GM19372 (cell line): ENCODE measurements around the gene TADA2A.
A peak's percentile ranks its signal among the peaks of the same experiment; 100 is the strongest.

ENCODE experiments used
- ATAC-seq: cut with Tn5 transposase; IDR thresholded peaks from one replicate; pipeline ENCODE4 v1.9.1; 2021; ENCODE audit warnings: mild to moderate bottlenecking, low read depth, moderate library complexity; ENCODE audit not compliant: unreplicated experiment

Gene TADA2A, protein sequence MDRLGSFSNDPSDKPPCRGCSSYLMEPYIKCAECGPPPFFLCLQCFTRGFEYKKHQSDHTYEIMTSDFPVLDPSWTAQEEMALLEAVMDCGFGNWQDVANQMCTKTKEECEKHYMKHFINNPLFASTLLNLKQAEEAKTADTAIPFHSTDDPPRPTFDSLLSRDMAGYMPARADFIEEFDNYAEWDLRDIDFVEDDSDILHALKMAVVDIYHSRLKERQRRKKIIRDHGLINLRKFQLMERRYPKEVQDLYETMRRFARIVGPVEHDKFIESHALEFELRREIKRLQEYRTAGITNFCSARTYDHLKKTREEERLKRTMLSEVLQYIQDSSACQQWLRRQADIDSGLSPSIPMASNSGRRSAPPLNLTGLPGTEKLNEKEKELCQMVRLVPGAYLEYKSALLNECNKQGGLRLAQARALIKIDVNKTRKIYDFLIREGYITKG

DNA sequence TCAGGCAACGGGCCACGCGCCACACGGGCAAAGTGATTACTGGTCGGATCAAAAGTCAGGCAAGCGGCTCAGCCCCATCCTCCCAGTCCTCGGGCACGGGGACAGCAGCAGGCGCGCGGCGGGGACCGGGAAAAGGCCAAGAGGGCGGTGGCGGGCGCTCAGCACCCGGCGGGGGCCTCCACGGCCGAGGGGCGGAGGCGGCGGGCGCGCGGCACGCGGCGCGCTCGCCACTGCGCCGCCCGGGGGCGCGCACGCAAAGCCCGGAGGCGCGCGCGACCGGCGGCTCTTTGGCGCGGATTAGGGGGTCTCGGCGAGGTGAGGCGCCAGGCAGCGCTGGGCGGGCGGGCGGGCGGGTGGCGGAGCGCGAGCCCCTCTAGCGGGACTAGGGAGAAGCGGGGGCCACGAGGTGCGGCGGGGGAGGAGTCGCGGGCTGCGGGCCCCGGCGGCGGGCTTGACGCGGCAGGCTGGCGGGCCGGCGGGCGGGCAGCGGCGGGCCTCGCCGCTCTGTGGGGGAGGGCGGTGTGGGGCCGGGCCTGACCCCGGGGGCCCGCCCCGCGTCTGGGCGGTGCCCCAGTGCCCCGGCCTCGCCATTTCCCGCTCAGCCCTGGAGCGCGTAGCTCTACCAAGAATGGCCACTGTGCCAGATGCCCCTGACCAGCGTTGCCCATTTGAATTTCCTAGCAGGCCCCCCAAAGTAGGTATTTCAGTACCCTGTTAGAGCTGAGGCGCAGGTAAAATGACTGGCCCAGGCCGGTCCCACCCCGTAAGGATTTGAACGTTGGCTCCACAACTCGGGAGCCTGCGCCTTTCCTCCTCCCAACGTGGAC lies at the start of gene TADA2A, which contains the start of gene ACACA:
TADA2A (plus strand) TSS at position 252 of the 827 bp plus-strand sequence. CDS start 4,480 bp downstream, outside the sequence.
ACACA (minus strand) TSS at position 202 of the 827 bp plus-strand sequence. CDS start 537 bp downstream, outside the sequence.
- ATAC-seq, result peak; percentile 82

- peak; percentile 7 for ATAC-seq
These were observed 48.4 kb upstream of the TADA2A start for GRCh38 chr17:37358098-37358829.

DNA sequence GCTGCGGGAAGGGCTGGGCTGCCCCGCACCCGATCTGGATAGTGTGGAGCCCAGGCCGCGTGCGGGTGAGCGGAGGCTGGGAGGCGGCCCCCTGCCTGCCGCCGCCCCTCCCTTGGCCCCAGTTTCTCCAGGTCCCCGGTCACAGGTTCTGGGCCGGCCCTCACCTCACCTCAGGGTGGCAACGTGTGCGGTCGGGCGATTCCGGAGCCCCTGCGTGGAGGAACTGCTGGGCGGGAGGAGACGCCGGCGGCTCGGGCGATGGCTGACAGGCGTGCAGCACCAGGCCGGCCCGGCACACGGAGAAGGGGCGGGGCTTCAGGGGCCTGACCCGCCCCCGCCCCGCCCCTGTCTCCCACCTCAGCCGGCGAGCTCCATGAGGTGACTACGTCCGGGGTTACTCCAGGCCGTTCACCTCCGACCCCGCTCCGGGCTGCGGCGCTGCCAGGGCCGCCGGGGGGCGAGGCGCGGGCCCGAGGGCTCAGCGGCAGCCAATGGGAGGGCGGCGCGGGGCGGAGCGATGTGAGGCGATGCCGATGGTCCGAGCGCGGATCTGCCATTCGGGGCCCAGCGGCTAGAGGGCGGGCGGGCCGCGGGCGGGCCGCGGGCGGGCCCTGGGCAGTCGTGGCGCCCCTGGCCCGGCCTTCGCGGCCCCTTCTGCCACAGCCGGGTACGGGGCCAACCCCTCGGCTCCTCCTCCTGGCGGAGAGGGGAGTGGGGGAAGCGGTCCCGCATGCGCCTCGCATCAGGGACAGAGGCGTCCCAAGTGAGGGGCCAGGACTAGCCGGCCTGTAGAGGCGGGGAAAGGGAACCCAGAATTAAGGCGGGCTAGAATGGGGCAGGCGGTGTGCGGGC lies 47.6 kb upstream of the TADA2A start:
- peak; percentile 86 for ATAC-seq

GRCh38 chr17:37359682-37360188 lies 47.0 kb upstream of the TADA2A start:
- ATAC-seq, result no peak

DNA sequence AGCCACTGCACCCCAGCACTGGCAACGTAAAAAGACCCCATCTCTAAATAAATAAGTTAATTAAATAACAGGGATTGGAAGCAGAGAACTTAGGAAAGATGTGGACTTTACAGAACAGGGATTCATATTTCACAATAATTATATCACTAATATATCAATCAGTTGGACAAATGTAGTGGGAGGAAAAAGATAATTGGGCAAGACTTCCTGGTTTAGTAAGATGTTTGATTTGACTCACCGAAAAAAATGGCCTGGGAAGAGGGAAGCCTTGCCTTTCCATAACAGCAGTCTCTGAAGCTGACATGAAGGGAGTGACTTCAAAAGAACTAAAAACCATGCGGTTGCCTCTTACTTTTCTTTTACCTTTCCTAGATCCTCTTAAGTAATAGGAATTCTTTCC lies 46.1 kb upstream of the TADA2A start:
- no peak for ATAC-seq

DNA sequence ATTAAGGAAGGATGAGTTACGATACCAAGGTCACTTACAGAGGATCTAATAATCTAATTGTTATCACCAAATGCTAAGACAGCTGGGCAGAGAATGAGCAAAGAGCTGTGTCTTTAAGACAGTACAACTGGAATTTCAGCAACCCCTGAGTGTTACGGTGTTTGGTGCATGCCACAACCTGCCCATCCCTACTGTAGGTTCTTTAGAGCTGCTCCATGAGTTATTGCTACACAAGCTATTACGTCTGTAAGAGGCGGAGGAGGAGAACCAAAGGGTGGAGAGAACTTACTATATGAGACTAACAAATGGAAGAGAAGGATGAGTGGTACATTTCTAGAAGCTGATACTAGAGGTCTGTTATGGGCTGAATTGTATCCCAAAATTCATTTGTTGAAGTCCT lies 45.1 kb upstream of the TADA2A start:
- ATAC-seq, result no peak

GRCh38 chr17:37365589-37365988 lies 41.1 kb upstream of the TADA2A start:
- no peak for ATAC-seq

- no peak for ATAC-seq
These were observed 38.1 kb upstream of the TADA2A start for GRCh38 chr17:37368577-37368976.

GRCh38 chr17:37373530-37374159 lies 33.0 kb upstream of the TADA2A start:
- no peak for ATAC-seq

- no peak for ATAC-seq
These were observed 31.0 kb upstream of the TADA2A start, which contains the start of gene C17orf78 for GRCh38 chr17:37375706-37376105. Gene C17orf78, plus strand, starts transcription at chr17:37375985. Its CDS starts 108 bp downstream, at chr17:37376093.

- ATAC-seq, result no peak
These were observed 24.6 kb upstream of the TADA2A start for GRCh38 chr17:37382056-37382455.

- ATAC-seq, result no peak
These were observed 22.0 kb upstream of the TADA2A start for GRCh38 chr17:37384560-37385149.

- no peak for ATAC-seq
These were observed 21.2 kb upstream of the TADA2A start for GRCh38 chr17:37385474-37385990.

GRCh38 chr17:37386462-37386861 lies 20.2 kb upstream of the TADA2A start:
- ATAC-seq, result no peak

DNA sequence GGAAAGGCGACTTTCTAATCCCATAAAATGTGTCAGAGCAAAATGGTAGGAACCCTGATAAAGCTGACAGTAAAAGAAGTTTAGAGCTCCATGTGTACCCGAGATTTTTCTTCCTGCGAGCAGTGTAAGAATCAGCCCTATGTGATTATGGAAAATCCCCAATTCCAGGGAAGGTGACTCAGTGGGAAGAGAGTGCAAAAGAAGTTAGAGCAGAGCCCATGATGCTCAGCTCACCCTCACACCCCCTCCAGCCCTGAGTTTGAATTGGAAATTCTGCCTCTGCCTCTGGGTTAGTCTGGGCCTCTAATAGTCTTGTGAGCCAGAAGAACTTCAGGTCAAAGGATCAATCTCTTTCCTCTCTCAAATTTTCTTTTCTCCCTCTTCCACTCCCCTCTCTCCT lies 18.4 kb upstream of the TADA2A start:
- no peak for ATAC-seq

DNA sequence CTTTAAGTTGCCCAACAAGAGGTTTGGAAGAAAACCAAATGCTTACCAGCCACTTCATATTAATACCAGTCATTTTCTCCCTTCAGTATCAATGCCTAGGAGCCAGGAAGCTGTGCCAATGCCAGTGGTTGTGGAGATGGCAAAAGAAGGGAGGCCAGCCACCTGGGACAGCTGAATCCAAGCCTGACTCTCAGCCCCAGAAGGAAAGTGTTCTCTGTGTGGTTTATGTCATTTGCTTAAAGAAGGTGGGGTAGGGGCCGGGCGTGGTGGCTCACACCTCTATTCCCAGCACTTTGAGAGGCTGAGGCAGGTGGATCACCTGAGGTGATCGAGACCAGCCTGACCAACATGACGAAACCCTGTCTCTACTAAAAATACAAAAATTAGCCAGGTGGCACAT lies 17.5 kb upstream of the TADA2A start:
- no peak for ATAC-seq

DNA sequence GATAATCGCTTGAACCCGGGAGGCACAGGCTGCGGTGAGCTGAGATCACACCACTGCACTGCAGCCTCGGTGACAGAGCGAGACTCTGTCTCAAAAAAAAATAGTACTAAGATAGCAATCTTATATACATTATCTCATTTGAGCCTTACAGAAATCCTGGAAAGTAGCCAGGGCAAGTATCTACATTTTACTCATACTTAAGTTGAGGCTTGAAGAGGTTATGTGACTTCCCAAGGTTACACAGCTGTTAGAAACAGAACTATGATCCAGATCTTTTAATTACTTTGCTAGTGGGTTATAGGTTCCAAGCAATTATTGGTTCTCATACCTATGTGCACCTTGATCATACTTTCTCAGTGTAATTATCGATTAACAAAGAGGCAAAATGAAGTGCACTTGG lies 15.5 kb upstream of the TADA2A start:
- ATAC-seq, result no peak

DNA sequence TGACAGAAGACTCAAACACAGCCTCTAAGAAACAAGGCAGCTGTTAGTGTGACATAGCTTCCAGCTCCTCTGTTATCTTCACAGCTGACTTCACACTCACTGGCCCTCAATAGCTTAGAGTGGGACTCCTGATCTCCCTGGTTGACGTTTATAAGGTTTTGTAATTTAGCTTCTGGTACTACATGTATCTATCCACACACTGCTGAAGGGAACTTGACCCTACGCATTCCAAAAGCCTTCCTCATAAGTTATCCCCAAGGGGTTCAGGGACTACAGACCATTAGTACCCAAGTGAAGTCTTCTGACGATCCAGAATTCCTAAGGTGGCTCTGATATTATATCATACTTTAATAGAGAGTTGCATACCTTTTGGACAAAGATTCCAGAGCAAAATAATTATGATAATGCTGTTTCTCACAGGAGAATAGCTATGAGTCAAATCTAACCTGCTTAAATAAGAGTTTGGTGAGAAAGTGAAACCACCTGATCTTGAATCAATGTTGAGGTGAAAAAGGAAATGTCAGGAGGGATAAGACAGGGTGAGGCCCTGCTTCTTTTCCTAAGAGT lies 14.6 kb upstream of the TADA2A start:
- no peak for ATAC-seq
